ENCODE measurements around the gene SRD5A1.

- TF ChIP-seq CTCF (IDR thresholded peaks at IDR 0.05 in 4 of 5, conservative IDR thresholded peaks at IDR 0.05 in 1 of 5): no peak
- TF ChIP-seq POLR2A (IDR thresholded peaks at IDR 0.05): no peak
Measured at GRCh38 chr5:6673031-6673430, 39.8 kb downstream of the SRD5A1 start.
